NCI-H345 treated with DMSO at 0.1 percent for 48 hours (cell line): Measurements from ENCODE around the gene PXMP2.
"Not testable (repeated sequence)": the region's sequence is repeated elsewhere in the genome, so short reads cannot be mapped to it uniquely, and the experiment has no call there.

ENCODE experiments used
- DNase-seq: peaks from one replicate; lab custom pipeline; 2025; ENCODE audit not compliant: unreplicated experiment; lab: John Stamatoyannopoulos, UW

Gene PXMP2

DNA sequence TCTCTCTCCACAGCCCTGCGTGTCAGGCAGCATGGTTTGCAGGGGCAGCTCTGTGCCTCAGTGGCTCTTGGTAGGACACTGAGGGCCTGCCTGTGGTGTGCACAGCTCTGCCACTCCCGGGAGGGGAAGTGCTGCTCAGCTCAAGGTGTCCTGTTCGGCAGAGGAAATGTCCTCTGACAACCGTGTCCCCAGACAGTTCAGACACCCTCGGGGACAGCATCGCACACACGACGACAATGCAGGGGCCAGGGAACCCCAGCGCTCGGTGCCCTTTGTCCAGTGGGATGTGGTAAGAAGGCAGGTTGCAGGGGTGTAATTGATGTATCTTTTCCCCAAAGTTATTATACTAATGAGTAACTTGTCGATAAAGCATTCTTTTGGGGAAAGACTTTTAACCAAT, 60.0 kb downstream of the PXMP2 start:
- DNase-seq, result no peak

DNA sequence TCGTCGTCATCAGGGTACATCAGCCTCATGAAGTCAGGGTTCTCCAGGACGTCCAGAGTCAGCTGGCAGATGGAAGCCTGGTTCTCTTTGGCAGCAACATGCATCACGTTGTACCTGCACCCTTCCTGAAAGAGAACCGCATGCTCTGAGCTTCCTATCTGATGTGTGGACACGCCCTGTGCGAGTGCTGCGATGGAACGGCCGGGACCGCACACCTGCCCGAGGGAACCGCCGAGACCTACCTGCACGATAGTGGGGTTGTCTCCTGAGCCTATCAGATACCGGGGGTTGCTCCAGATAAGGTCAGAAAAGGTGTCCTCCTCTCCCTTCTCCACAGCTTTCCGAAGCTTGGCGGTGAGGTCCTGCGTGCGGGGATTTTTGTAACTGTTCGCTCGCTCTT, 60.5 kb downstream of the PXMP2 start:
- DNase-seq, result no peak

DNA sequence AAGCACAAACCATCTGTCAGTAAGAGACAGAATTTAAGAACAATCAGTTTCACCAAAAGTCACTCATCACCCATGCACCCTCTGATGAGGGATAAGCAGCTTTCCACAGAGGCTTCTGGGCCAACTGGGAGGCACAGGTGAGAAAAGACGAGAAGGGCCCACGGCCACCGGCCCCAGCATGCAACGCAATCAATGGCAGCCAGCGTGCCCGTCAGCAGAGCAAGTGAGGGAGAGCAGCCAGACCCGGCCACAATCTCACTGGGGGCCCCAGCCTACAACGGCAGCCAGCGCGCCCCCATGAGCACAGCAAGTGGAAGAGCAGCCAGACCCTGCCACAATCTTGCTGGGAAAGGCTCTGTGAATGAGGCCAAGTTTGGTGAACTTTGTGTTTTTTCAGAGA, 60.9 kb downstream of the PXMP2 start:
- no peak for DNase-seq

DNA sequence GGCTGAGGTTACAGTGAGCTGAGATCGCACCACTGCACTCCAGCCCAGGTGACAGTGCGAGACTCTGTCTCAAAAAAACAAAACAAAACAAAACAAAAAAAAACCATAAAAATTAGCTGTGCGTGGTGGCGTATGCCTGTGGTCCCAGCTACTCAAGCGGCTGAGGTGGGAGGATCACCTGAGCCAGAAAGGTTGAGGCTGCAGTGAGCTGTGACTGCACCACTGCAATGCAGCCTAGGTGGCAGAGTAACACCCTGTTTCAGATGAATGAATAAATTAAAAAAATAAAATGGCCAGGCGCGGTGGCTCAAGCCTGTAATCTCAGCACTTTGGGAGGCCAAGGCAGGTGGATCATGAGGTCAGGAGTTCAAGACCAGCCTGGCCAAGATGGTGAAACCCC, 66.3 kb downstream of the PXMP2 start:
- DNase-seq, result not testable (repeated sequence)

DNA sequence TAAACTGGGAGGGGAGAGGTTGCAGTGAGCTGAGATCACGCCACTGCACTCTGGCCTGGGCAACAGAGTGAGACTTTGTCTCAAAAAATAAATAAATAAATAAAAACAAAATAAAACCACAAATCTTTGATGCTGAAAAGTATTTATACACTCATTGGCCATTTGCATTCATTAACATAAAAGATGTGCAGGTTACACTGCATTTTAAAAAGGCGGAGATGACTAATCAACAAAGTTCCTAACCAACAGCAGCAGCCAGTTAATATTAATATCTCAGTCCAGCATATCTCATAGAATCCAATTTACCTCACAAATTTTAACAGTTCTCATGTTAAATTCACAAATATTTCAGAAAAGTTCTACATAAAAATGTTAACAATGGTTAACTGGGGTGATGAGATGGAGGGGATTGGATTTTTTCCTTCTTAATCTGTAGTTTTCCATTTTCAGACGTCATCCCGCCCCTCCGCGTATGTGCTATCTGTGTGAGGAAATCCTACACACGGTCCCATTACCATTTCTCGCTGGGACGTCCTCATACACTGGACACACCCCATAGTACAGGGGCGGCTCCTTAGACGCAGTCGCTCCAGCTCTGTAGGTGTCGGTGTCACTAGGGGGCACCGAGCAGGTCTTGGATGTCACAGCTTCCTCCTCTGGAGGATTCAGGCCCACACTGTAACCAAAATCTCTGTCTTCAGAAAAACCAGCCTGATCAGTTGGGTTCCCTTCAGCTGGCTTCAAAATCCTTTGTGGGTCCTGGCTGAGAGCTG, 67.0 kb downstream of the PXMP2 start:
- DNase-seq, result no peak
